Hepatocyte (in vitro differentiated cells): ENCODE data around the gene GDF15.

Experiments
- EZH2 ChIP-seq: fragments of 200-600 bp; sonication (generic); IDR thresholded peaks from 2 replicates; pipeline ENCODE4 v1.6.1; 2016; ENCODE audit warnings: antibody characterized with exemption, mild to moderate bottlenecking, borderline replicate concordance
- EZH2phosphoT487 ChIP-seq: fragments of 200-600 bp; sonication (generic); IDR thresholded peaks from one replicate; pipeline ENCODE4 v1.6.1; 2018; ENCODE audit warnings: antibody characterized with exemption, mild to moderate bottlenecking, low read depth, moderate library complexity; ENCODE audit not compliant: unreplicated experiment, severe bottlenecking
- TF ChIP-seq, protein P1 (sequence below): fragments of 200-600 bp; sonication (generic); IDR thresholded peaks from 2 replicates; pipeline ENCODE4 v1.5.1; 2016; ENCODE audit warnings: antibody characterized with exemption, mild to moderate bottlenecking; ENCODE audit not compliant: poor library complexity

DNA sequence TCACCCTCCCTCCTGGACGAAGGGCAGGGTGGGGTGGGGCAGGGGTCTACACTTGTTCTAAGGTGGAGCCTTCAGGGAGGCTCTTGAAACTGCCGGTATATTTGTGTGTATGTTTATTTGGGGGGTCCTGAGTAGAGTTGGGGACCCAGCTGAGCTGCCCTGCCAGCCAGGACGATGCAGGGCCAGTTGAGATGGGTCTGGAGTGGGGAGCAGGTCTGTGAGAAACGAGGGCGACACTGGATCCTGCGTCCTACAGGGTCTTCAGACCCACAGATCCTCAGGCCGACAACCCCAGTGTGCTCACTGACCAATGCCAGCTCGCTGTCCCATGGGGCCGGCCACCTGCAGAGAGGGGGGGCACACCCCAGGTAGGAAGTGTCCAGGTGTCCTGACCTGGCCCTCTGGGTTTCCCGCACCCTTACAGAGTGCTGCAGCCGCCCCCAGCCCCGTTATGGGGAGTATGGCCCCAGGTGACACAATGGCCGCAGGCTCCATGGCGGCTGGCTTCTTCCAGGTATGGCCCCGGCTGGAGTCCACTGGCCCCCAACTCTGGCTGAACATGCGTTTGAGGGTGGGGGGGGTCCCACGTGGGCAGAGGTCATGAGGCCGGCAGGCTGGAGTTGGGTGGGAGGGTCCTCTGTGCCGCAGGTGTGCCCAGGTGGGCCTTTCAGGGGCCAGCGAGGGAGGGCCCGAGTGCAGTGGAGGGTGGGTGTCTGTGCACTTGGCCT is 44.6 kb downstream of the GDF15 start:
- TF ChIP-seq, protein P1, sequence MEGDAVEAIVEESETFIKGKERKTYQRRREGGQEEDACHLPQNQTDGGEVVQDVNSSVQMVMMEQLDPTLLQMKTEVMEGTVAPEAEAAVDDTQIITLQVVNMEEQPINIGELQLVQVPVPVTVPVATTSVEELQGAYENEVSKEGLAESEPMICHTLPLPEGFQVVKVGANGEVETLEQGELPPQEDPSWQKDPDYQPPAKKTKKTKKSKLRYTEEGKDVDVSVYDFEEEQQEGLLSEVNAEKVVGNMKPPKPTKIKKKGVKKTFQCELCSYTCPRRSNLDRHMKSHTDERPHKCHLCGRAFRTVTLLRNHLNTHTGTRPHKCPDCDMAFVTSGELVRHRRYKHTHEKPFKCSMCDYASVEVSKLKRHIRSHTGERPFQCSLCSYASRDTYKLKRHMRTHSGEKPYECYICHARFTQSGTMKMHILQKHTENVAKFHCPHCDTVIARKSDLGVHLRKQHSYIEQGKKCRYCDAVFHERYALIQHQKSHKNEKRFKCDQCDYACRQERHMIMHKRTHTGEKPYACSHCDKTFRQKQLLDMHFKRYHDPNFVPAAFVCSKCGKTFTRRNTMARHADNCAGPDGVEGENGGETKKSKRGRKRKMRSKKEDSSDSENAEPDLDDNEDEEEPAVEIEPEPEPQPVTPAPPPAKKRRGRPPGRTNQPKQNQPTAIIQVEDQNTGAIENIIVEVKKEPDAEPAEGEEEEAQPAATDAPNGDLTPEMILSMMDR, result no peak
- TF ChIP-seq EZH2 (no peak), EZH2phosphoT487 (no peak)
